Measurements from ENCODE around the gene SLC4A4.

The SLC4A4 gene

DNA sequence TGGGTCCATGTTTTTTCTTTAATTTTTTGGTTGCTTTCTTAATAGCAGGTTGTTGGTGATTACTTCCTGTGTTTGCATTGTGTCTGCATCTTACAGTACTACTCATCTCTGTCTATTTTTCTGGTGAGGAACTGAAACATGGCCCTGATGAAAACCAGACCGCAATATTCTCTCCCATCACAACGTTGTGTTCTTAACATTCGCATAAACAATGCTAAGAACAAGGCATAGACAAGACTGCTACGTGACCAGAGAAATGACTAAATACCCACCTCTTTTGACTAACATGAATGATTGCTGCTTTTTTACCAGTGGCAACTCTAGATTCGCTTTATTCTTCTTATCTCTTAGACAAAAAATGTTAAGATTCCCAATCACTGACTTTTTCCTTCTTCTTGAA, 266.0 kb downstream of the SLC4A4 start:
- DNase-seq (ENCODE audit: low spot score): no peak

DNA sequence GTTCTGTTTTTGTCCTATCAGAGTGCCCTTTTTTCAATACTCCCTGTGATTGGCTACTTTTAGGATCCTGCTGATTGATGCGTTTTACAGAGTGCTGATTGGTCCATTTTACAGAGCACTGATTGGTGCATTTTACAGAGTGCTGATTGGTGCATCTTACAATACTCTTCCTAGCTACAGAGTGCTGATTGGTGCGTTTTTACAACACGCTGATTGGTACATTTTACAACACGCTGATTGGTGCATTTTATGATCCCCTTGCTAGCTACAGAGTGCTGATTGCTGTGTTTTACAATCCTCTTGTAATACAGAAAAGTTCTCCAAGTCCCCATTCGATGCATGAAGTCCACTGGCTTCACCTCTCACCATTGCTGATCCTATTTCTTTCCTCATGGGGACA, 268.3 kb downstream of the SLC4A4 start:
- no peak for DNase-seq (ENCODE audit: low spot score)

GRCh38 chr4:71607780-71608677, 269.2 kb downstream of the SLC4A4 start:
- DNase-seq (ENCODE audit: low spot score): no peak

DNA sequence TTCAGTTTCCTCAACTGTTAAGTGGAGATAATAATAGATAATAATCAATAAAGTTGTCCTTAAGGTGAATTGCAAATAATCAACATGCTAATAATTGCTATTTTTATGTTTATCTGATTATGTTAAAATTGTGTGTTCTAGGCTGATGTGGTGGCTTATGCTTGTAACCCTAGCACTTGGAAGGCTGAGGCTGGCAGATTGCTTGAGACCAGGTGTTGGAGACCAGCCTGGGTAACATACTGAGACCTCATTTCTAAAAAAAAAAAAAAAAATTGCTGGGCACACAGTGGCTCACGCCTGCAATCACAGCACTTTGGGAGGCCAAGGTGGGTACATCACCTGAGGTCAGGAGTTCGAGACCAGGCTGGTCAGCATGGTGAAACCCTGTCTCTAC, 269.9 kb downstream of the SLC4A4 start:
- DNase-seq (ENCODE audit: low spot score): no peak

GRCh38 chr4:71609167-71609566, 270.3 kb downstream of the SLC4A4 start:
- no peak for DNase-seq (ENCODE audit: low spot score)

DNA sequence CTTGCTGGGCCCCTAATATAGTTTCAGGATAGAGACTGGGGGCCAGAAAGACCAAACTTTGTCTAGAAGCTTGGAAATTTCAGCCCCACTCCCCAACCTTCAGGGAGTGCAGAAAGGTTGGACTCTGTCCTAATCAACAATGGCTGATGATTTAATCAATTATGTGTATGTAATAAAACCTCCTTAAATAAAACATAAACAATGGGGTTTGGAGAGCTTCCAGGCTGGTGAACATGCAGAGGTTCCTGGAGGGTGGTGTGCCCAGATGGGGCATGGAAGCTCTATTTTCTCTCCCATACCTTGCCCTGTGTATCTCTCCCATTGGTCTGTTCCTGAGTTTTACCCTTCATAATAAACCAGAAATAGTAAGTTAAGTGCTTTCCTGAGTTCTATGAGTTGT, 270.8 kb downstream of the SLC4A4 start:
- no peak for DNase-seq (ENCODE audit: low spot score)

GRCh38 chr4:71614621-71615020, 275.8 kb downstream of the SLC4A4 start:
- no peak for DNase-seq (ENCODE audit: low spot score)

DNA sequence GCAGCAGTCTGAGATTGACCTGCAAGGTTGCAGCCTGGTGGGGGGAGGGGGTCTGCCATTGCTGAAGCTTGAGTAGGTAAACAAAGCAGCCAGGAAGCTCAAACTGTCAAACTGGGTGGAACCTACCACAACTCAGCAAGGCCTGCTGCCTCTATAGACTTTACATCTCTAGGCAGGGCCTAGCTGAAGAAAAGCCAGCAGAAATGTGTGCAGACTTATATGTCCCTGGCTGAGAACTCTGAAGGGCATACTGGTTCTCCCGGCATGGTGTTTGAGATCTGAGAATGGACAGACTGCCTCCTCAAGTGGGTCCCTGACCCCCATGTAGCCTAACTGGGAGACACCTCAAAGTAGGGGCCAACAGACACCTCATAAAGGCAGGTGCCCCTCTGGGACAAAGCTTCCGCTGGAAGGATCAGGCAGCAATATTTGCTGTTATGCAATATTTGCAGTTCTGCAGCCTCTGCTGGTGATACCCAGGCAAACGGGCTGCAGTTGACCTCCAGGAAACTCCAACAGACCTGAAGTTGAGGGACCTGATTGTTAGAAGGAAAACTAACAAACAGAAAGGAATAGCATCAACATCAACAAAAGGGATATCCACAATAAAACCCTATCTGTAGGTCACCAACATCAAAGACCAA, 277.5 kb downstream of the SLC4A4 start:
- DNase-seq (ENCODE audit: low spot score): no peak

Data from CD4-positive, alpha-beta T cell treated with Interleukin-2 at 100 ng/mL for 4 hours (primary cell).